ENCODE results near the gene STX18.

STX18 gene

GRCh38 chr4:4541661-4542570 lies at the start of gene STX18:
TSS of gene STX18 (minus strand) at chr4:4542048. CDS start at chr4:4541964, 84 bp downstream.
- peak; percentile 91 for DNase-seq (ENCODE audit: low read depth)
- Histone ChIP-seq H3K36me3 (ENCODE audit: control insufficient read depth, insufficient read depth, low read length, severe bottlenecking) (no peaks in the 10 kb centered on the region), H3K9ac (ENCODE audit: low read length) (peak within 1 kb of the TSS; percentile 98), H3K27me3 (replicated peaks; ENCODE audit: control insufficient read depth, insufficient read depth, low read length) (no peaks in the 10 kb centered on the region), H3K4me3 (ENCODE audit: low read length) (peak within 1 kb of the TSS; percentile 99), H3K4me1 (ENCODE audit: control insufficient read depth, insufficient read depth, low read length) (peaks cover 30% of the 10 kb centered on the region), H3K9me3 (ENCODE audit: control insufficient read depth, low read length) (no peaks in the 10 kb centered on the region)

GRCh38 chr4:4591071-4591470 lies 49.2 kb upstream of the STX18 start:
- Histone ChIP-seq H3K4me1 (ENCODE audit: control insufficient read depth, insufficient read depth, low read length) (peaks cover 37% of the 10 kb centered on the region), H3K4me3 (ENCODE audit: low read length) (peak overlapping the region; percentile 33), H3K9ac (ENCODE audit: low read length) (no peak overlapping the region), H3K27me3 (replicated peaks; ENCODE audit: control insufficient read depth, insufficient read depth, low read length) (no peaks in the 10 kb centered on the region), H3K36me3 (ENCODE audit: control insufficient read depth, insufficient read depth, low read length, severe bottlenecking) (no peaks in the 10 kb centered on the region), H3K9me3 (ENCODE audit: control insufficient read depth, low read length) (peaks cover 7% of the 10 kb centered on the region)
- no peak for DNase-seq (ENCODE audit: low read depth)

GRCh38 chr4:4590546-4590945 lies 48.7 kb upstream of the STX18 start:
- Histone ChIP-seq H3K4me3 (ENCODE audit: low read length) (peak overlapping the region; percentile 33), H3K36me3 (ENCODE audit: control insufficient read depth, insufficient read depth, low read length, severe bottlenecking) (no peaks in the 10 kb centered on the region), H3K9me3 (ENCODE audit: control insufficient read depth, low read length) (peaks cover 5% of the 10 kb centered on the region), H3K4me1 (ENCODE audit: control insufficient read depth, insufficient read depth, low read length) (peaks cover 42% of the 10 kb centered on the region), H3K9ac (ENCODE audit: low read length) (peak overlapping the region; percentile 28), H3K27me3 (replicated peaks; ENCODE audit: control insufficient read depth, insufficient read depth, low read length) (no peaks in the 10 kb centered on the region)
- peak; percentile 29 for DNase-seq (ENCODE audit: low read depth)

GRCh38 chr4:4585012-4585670 lies 43.3 kb upstream of the STX18 start:
- DNase-seq (ENCODE audit: low read depth): peak; percentile 73
- Histone ChIP-seq H3K9me3 (ENCODE audit: control insufficient read depth, low read length) (no peaks in the 10 kb centered on the region), H3K4me1 (ENCODE audit: control insufficient read depth, insufficient read depth, low read length) (peaks cover 30% of the 10 kb centered on the region), H3K4me3 (ENCODE audit: low read length) (peak overlapping the region; percentile 50), H3K9ac (ENCODE audit: low read length) (peak overlapping the region; percentile 77), H3K27me3 (replicated peaks; ENCODE audit: control insufficient read depth, insufficient read depth, low read length) (no peaks in the 10 kb centered on the region), H3K36me3 (ENCODE audit: control insufficient read depth, insufficient read depth, low read length, severe bottlenecking) (no peaks in the 10 kb centered on the region)

GRCh38 chr4:4583606-4584005 lies 41.8 kb upstream of the STX18 start:
- Histone ChIP-seq H3K27me3 (replicated peaks; ENCODE audit: control insufficient read depth, insufficient read depth, low read length) (no peaks in the 10 kb centered on the region), H3K36me3 (ENCODE audit: control insufficient read depth, insufficient read depth, low read length, severe bottlenecking) (no peaks in the 10 kb centered on the region), H3K4me3 (ENCODE audit: low read length) (no peak overlapping the region), H3K9me3 (ENCODE audit: control insufficient read depth, low read length) (no peaks in the 10 kb centered on the region), H3K9ac (ENCODE audit: low read length) (no peak overlapping the region), H3K4me1 (ENCODE audit: control insufficient read depth, insufficient read depth, low read length) (peaks cover 33% of the 10 kb centered on the region)
- DNase-seq (ENCODE audit: low read depth): no peak

- Histone ChIP-seq H3K9ac (ENCODE audit: low read length) (no peak overlapping the region), H3K9me3 (ENCODE audit: control insufficient read depth, low read length) (no peaks in the 10 kb centered on the region), H3K4me3 (ENCODE audit: low read length) (no peak overlapping the region), H3K36me3 (ENCODE audit: control insufficient read depth, insufficient read depth, low read length, severe bottlenecking) (no peaks in the 10 kb centered on the region), H3K27me3 (replicated peaks; ENCODE audit: control insufficient read depth, insufficient read depth, low read length) (no peaks in the 10 kb centered on the region), H3K4me1 (ENCODE audit: control insufficient read depth, insufficient read depth, low read length) (peaks cover 30% of the 10 kb centered on the region)
- no peak for DNase-seq (ENCODE audit: low read depth)
Measured at GRCh38 chr4:4582653-4583052, 40.8 kb upstream of the STX18 start.

- no peaks in the 10 kb centered on the region for H3K27me3 ChIP-seq (replicated peaks; ENCODE audit: control insufficient read depth, insufficient read depth, low read length)
- DNase-seq (ENCODE audit: low read depth): no peak
- no peak overlapping the region for H3K9ac ChIP-seq (ENCODE audit: low read length)
- no peak overlapping the region for H3K4me3 ChIP-seq (ENCODE audit: low read length)
- no peaks in the 10 kb centered on the region for H3K9me3 ChIP-seq (ENCODE audit: control insufficient read depth, low read length)
- peaks cover 20% of the 10 kb centered on the region for H3K4me1 ChIP-seq (ENCODE audit: control insufficient read depth, insufficient read depth, low read length)
- H3K36me3 ChIP-seq (ENCODE audit: control insufficient read depth, insufficient read depth, low read length, severe bottlenecking): no peaks in the 10 kb centered on the region
Measured at GRCh38 chr4:4580494-4580893, 38.6 kb upstream of the STX18 start.

- Histone ChIP-seq H3K9me3 (ENCODE audit: control insufficient read depth, low read length) (no peaks in the 10 kb centered on the region), H3K4me3 (ENCODE audit: low read length) (no peak overlapping the region), H3K9ac (ENCODE audit: low read length) (no peak overlapping the region), H3K36me3 (ENCODE audit: control insufficient read depth, insufficient read depth, low read length, severe bottlenecking) (no peaks in the 10 kb centered on the region), H3K27me3 (replicated peaks; ENCODE audit: control insufficient read depth, insufficient read depth, low read length) (no peaks in the 10 kb centered on the region), H3K4me1 (ENCODE audit: control insufficient read depth, insufficient read depth, low read length) (peaks cover 14% of the 10 kb centered on the region)
- no peak for DNase-seq (ENCODE audit: low read depth)
Measured at GRCh38 chr4:4578981-4579380, 37.1 kb upstream of the STX18 start.

- no peaks in the 10 kb centered on the region for H3K36me3 ChIP-seq (ENCODE audit: control insufficient read depth, insufficient read depth, low read length, severe bottlenecking)
- H3K9ac ChIP-seq (ENCODE audit: low read length): no peak overlapping the region
- H3K4me3 ChIP-seq (ENCODE audit: low read length): no peak overlapping the region
- no peaks in the 10 kb centered on the region for H3K9me3 ChIP-seq (ENCODE audit: control insufficient read depth, low read length)
- H3K4me1 ChIP-seq (ENCODE audit: control insufficient read depth, insufficient read depth, low read length): peaks cover 23% of the 10 kb centered on the region
- no peaks in the 10 kb centered on the region for H3K27me3 ChIP-seq (replicated peaks; ENCODE audit: control insufficient read depth, insufficient read depth, low read length)
- DNase-seq (ENCODE audit: low read depth): no peak
Measured at GRCh38 chr4:4577359-4577875, 35.6 kb upstream of the STX18 start.

GRCh38 chr4:4575284-4576211 lies 33.7 kb upstream of the STX18 start:
- Histone ChIP-seq H3K4me3 (ENCODE audit: low read length) (peak overlapping the region; percentile 85), H3K27me3 (replicated peaks; ENCODE audit: control insufficient read depth, insufficient read depth, low read length) (no peaks in the 10 kb centered on the region), H3K36me3 (ENCODE audit: control insufficient read depth, insufficient read depth, low read length, severe bottlenecking) (no peaks in the 10 kb centered on the region), H3K9ac (ENCODE audit: low read length) (peak overlapping the region; percentile 89), H3K9me3 (ENCODE audit: control insufficient read depth, low read length) (no peaks in the 10 kb centered on the region), H3K4me1 (ENCODE audit: control insufficient read depth, insufficient read depth, low read length) (peaks cover 23% of the 10 kb centered on the region)
- peak; percentile 81 for DNase-seq (ENCODE audit: low read depth)

All from adipocyte (in vitro differentiated cells).